Measurements from ENCODE around the gene HAUS2.

- TF ChIP-seq CTCF (IDR thresholded peaks at IDR 0.05) (no peak), POLR2AphosphoS5 (IDR thresholded peaks at IDR 0.05; ENCODE audit: low read depth, low read length) (no peak)
Observed at GRCh38 chr15:42553554-42553953, 4.9 kb downstream of the HAUS2 start.

All from Panc1 (cell line).